Sigmoid colon (tissue), 4 donors: ENCODE measurements around the gene ZSWIM8.

Experiments
- POLR2A ChIP-seq, 2 donors: fragments of 450-650 bp; IDR thresholded peaks; one replicate each; pipeline ENCODE4 v1.6.1; 2016; ENCODE audit warnings: antibody characterized with exemption in 2 of 2, mild to moderate bottlenecking in 2 of 2, moderate library complexity in 2 of 2
- POLR2AphosphoS5 ChIP-seq, 4 donors: sonication (generic); formaldehyde crosslinking; IDR thresholded peaks; one replicate each; pipeline ENCODE4 v1.6.1; 2017; ENCODE audit warnings: antibody characterized with exemption in 4 of 4
- TF ChIP-seq, protein P1 (sequence below), 4 experiments: fragments of 450-650 bp in 3 of 4; fragments of 200-600 bp in 1 of 4; IDR thresholded peaks; one replicate each; pipeline ENCODE4 v1.5.1; 2016 to 2019; ENCODE audit warnings: antibody characterized with exemption in 4 of 4, mild to moderate bottlenecking in 3 of 4, moderate library complexity in 2 of 4

DNA sequence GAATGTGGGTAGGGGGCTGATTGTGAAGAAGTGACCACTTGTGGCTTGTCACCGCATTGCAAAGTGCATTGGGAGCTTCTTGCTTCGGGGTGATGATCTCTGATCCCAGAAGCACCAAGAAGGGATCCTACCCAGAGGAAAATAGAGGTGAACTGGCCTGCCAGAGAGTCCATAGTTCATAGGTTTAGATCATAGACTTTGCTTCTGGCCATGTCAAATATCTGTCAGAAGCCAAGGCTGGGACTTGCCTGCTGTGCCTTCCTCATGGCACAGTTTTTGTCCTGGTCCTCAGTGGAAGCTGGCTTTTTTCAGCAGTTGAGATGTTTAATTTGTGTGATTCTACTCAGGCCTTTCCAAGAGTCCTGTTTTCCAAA is 1.1 kb downstream of the ZSWIM8 start:
- TF ChIP-seq, protein P1, sequence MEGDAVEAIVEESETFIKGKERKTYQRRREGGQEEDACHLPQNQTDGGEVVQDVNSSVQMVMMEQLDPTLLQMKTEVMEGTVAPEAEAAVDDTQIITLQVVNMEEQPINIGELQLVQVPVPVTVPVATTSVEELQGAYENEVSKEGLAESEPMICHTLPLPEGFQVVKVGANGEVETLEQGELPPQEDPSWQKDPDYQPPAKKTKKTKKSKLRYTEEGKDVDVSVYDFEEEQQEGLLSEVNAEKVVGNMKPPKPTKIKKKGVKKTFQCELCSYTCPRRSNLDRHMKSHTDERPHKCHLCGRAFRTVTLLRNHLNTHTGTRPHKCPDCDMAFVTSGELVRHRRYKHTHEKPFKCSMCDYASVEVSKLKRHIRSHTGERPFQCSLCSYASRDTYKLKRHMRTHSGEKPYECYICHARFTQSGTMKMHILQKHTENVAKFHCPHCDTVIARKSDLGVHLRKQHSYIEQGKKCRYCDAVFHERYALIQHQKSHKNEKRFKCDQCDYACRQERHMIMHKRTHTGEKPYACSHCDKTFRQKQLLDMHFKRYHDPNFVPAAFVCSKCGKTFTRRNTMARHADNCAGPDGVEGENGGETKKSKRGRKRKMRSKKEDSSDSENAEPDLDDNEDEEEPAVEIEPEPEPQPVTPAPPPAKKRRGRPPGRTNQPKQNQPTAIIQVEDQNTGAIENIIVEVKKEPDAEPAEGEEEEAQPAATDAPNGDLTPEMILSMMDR (IDR thresholded peaks at IDR 0.05) = no peak
- TF ChIP-seq POLR2A (IDR thresholded peaks at IDR 0.05) (no peak), POLR2AphosphoS5 (IDR thresholded peaks at IDR 0.05) (no peak)
